Endodermal cell (in vitro differentiated cells): ENCODE results near the gene FGR. TPM values are rescaled to one million over a fixed set of nuclear protein-coding genes. Genes with fewer than 3 reads are reported as not detected.

Source experiments
- DNase-seq: peaks from one replicate; pipeline ENCODE4 v3.0.0-alpha.2; 2017
- H3K27ac ChIP-seq: 2 replicates; pipeline ENCODE4 v1.5.1; 2013; ENCODE audit warnings: mild to moderate bottlenecking, low read depth, low read length, moderate library complexity
- H3K27me3 ChIP-seq: 2 replicates; pipeline ENCODE4 v1.6.1; 2013; ENCODE audit warnings: mild to moderate bottlenecking, low read length, moderate library complexity; ENCODE audit not compliant: insufficient read depth, control insufficient read depth, poor library complexity, severe bottlenecking
- H3K36me3 ChIP-seq: 2 replicates; pipeline ENCODE4 v1.7.0; 2013; ENCODE audit warnings: mild to moderate bottlenecking, low read length, moderate library complexity; ENCODE audit not compliant: control insufficient read depth, insufficient read depth
- H3K4me1 ChIP-seq: one replicate; pipeline ENCODE4 v1.7.0; 2013; ENCODE audit warnings: low read length; ENCODE audit not compliant: control insufficient read depth, insufficient read depth
- H3K4me3 ChIP-seq: 2 replicates; pipeline ENCODE4 v1.5.1; 2013; ENCODE audit warnings: mild to moderate bottlenecking, low read length, moderate library complexity
- H3K9ac ChIP-seq: 2 replicates; pipeline ENCODE4 v1.6.1; 2013; ENCODE audit warnings: mild to moderate bottlenecking, low read length, moderate library complexity; ENCODE audit not compliant: poor library complexity, severe bottlenecking; ENCODE audit errors: extremely low read depth
- H3K9me3 ChIP-seq: 2 replicates; pipeline ENCODE4 v1.6.1; 2013; ENCODE audit warnings: mild to moderate bottlenecking, low read length, moderate library complexity; ENCODE audit not compliant: control insufficient read depth
- H3K27ac Mint-ChIP-seq: 2 replicates; pipeline ENCODE4 v1.8.0; 2020; ENCODE audit warnings: mixed read lengths
- H3K27me3 Mint-ChIP-seq: 2 replicates; pipeline ENCODE4 v1.8.0; 2021; ENCODE audit warnings: mild to moderate bottlenecking, mixed read lengths; ENCODE audit not compliant: insufficient read depth
- H3K36me3 Mint-ChIP-seq: 2 replicates; pipeline ENCODE4 v1.8.0; 2020; ENCODE audit warnings: low read depth, mixed read lengths
- H3K4me1 Mint-ChIP-seq: 2 replicates; pipeline ENCODE4 v1.8.0; 2020; ENCODE audit warnings: mixed read lengths
- H3K4me3 Mint-ChIP-seq: 2 replicates; pipeline ENCODE4 v1.8.0; 2020; ENCODE audit warnings: mild to moderate bottlenecking, moderate library complexity, mixed read lengths
- H3K9me3 Mint-ChIP-seq: 2 replicates; pipeline ENCODE4 v1.8.0; 2020; ENCODE audit warnings: mild to moderate bottlenecking, mixed read lengths
- CTCF ChIP-seq: fragments of 200-600 bp; sonication (generic); conservative IDR thresholded peaks from 2 replicates; pipeline ENCODE4 v1.5.0; 2021; ENCODE audit warnings: antibody characterized with exemption, mild to moderate bottlenecking
- WGBS, 2 experiments: methylation state at CpG; one replicate each; pipeline versions ENCODE4 v1.1.5 to v1.1.7; 2013; ENCODE audit warnings: missing lambda C conversion rate in 2 of 2, mixed read lengths in 1 of 2; ENCODE audit not compliant: insufficient coverage in 1 of 2, insufficient read length in 1 of 2; 5-methylcytosine and 5-hydroxymethylcytosine counted together
- total RNA-seq, 2 donors: library from RNA; stranded (reverse); fragmentation: NEBNext Ultra II Directional in 1 of 2; extraction: Animal tissue kit (Norgen Biotek cat#: 25700) in 1 of 2; gene quantifications; 2 replicates in 1 of 2; 3 replicates in 1 of 2; pipeline ENCODE4 v1.2.1, GENCODE V29; 2021

The FGR gene
- total RNA-seq, 2 donors from 2014 or later = not detected

DNA sequence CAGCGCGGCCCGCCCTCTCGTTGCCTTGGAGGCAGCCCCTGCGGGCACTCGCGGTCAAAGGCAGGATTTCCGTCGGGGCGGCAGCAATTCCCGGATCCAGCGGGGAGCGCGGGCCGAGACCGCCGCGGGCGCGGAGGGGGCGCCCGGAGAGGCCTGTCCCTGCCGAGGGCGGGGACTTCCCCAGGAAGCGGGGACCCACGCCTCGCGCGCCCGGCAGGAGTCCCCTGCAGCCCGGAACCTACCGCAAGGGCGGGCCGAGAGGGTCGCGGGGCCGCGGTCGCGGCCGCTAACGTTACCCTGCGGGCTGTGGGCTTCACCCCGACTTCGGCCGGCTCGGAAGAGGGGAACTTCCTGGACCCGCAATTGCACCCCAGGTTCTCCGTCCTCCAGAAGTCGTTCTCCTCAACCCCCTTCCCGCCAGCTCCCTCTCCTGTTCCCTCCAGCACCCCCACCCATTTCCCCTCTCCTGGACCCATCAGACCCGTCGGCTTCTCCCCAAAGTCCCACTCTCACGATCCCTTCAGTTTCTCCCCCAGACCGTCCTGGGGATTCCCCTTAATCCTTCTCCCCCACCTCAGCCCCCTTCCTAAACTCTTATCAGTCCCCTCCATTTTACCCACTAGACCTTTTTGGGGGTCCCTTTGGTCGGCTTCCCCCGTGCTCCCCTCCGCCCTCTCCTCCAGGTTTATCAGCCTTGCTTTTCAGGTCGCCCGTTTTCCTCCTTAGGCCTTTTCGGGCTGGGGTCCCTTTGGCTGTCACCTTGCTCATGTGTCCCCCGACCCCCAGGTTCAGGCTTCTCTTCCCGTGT, 604 bp downstream of the FGR start:
- H3K9me3 ChIP-seq = no peaks in the 10 kb centered on the region
- Mint-ChIP-seq H3K4me1 (no peaks in the 10 kb centered on the region), H3K27me3 (peaks cover 39% of the 10 kb centered on the region), H3K36me3 (no peaks in the 10 kb centered on the region), H3K4me3 (peak overlapping the region; percentile 48), H3K9me3 (no peaks in the 10 kb centered on the region), H3K27ac (no peak overlapping the region)
- H3K27ac ChIP-seq = no peak overlapping the region
- H3K9ac ChIP-seq = no peak overlapping the region
- TF ChIP-seq CTCF = no peak
- H3K4me1 ChIP-seq = no peaks in the 10 kb centered on the region
- DNase-seq = peak; percentile 73
- 34 to 84% methylated on average over 13 to 63 of the region's 63 CpGs for WGBS, 2 experiments
- peaks cover 20% of the 10 kb centered on the region for H3K27me3 ChIP-seq
- H3K36me3 ChIP-seq = no peaks in the 10 kb centered on the region
- H3K4me3 ChIP-seq = peak overlapping the region; percentile 60

DNA sequence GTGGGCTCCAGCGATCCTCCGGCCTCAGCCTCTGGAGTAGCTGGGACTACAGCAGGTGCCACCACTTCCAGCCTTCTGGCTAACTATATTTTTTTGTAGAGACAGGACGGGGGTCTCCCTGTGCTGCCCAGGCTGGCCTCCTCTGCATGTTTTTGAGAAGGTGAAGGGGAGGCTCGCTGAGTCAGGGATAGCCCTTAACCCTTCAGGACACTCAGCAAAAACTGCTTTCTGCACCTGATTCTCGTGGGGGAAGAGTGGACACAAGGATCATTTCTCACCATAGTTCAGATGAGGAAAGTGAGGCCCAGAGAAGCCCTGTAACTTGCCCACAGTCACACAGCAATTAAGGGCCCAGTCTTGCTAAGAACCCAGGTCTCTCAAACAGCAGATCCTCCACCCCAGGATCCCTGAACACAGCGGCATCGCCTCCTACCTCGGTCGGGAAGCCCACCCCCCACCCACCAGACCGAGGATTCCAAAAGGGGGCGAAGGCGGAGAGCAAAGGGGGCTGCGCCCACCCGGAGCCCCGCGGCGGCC, 1.3 kb downstream of the FGR start:
- no peaks in the 10 kb centered on the region for H3K9me3 Mint-ChIP-seq
- Histone ChIP-seq H3K27me3 (peaks cover 20% of the 10 kb centered on the region), H3K36me3 (no peaks in the 10 kb centered on the region), H3K9me3 (no peaks in the 10 kb centered on the region), H3K27ac (no peak overlapping the region), H3K4me3 (peak overlapping the region; percentile 60), H3K4me1 (no peaks in the 10 kb centered on the region), H3K9ac (no peak overlapping the region)
- no peaks in the 10 kb centered on the region for H3K36me3 Mint-ChIP-seq
- H3K27me3 Mint-ChIP-seq = peaks cover 39% of the 10 kb centered on the region
- no peak overlapping the region for H3K27ac Mint-ChIP-seq
- no peak for DNase-seq
- 40 to 94% methylated on average over 3 to 17 of the region's 17 CpGs for WGBS, 2 experiments
- no peaks in the 10 kb centered on the region for H3K4me1 Mint-ChIP-seq
- no peak for TF ChIP-seq CTCF
- peak overlapping the region; percentile 48 for H3K4me3 Mint-ChIP-seq

GRCh38 chr1:27633298-27633610, 1.7 kb downstream of the FGR start:
- H3K27ac ChIP-seq = no peak overlapping the region
- no peaks in the 10 kb centered on the region for H3K36me3 ChIP-seq
- no peak for TF ChIP-seq CTCF
- H3K4me1 Mint-ChIP-seq = no peaks in the 10 kb centered on the region
- no peak for DNase-seq
- no peaks in the 10 kb centered on the region for H3K9me3 ChIP-seq
- no peaks in the 10 kb centered on the region for H3K36me3 Mint-ChIP-seq
- H3K9ac ChIP-seq = no peak overlapping the region
- H3K27ac Mint-ChIP-seq = no peak overlapping the region
- no peaks in the 10 kb centered on the region for H3K9me3 Mint-ChIP-seq
- WGBS, 2 experiments = 93% methylated on average over 5 of the region's 5 CpGs; no CpG with 5 or more reads in 1 of the 2 experiments
- H3K4me3 Mint-ChIP-seq = peak overlapping the region; percentile 48
- peaks cover 39% of the 10 kb centered on the region for H3K27me3 Mint-ChIP-seq
- no peaks in the 10 kb centered on the region for H3K4me1 ChIP-seq
- no peak overlapping the region for H3K4me3 ChIP-seq
- peaks cover 20% of the 10 kb centered on the region for H3K27me3 ChIP-seq
